ENCODE results near the gene ZBTB34.

Gene ZBTB34

GRCh38 chr9:126880226-126880946 is 19.9 kb downstream of the ZBTB34 start:
- no peak for DNase-seq

- no peak for DNase-seq
Observed at GRCh38 chr9:126880947-126881332, 20.5 kb downstream of the ZBTB34 start.

DNA sequence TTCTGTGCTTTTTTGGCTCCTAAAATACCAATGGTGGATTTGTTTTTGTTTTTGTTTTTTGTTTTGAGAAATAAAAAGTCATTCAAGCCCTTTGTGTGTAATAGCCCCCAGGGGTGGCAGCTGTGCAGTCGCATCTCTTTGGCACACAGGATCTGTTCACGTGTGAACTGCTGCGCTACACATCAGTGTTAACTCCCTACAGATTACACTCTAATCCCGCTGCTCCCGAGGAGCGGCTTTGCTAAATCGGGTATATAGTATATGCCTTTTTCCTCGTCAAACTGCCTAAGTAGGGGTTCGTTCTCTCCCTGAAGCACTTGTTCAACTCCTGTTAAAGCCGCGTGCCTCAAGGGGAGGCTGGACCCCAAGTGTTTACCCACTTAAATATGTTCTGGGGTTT is 22.3 kb downstream of the ZBTB34 start:
- DNase-seq = no peak

DNA sequence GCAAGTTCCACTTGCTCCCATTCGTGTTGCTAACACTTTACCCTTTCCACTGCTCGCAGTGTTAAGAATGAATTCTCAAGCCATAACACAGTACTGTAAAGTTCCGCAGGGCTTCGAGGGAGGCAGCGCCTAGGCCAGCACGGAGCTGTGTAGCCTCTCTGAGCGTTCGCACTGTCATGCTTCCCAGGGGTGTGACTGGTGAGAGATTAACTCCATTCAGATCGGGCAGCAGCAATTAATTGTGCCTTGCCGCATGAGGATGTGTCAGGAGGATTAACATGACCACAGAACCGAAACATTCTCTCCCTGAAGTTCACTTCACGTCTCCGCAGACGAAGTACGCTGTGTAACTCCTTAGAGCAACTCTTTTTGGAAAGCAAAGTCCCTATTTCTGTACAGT is 23.2 kb downstream of the ZBTB34 start:
- DNase-seq = no peak

GRCh38 chr9:126885131-126885641 is 24.7 kb downstream of the ZBTB34 start:
- no peak for DNase-seq

GRCh38 chr9:126886034-126886822 is 25.8 kb downstream of the ZBTB34 start:
- no peak for DNase-seq

DNA sequence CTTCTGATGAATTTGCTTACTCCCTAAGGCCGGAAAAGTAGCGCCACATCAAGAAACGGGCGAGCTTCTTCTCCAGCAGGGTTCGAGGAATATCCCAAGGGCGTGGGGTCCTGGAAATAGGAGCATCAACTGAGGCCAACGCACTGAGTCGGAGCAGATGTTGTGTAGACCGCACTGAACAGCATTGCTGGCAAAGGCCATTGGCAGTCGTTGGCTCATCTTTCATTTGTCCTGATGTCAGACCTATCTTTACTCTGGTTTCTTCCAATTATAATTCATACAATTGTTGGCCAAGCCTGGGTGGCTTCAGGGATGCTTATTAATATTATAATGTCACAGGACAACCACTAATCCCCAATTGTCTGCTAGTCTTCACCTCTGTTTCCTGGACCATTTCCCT is 26.5 kb downstream of the ZBTB34 start:
- no peak for DNase-seq

GRCh38 chr9:126891676-126892075 is 31.2 kb downstream of the ZBTB34 start:
- DNase-seq = no peak

DNA sequence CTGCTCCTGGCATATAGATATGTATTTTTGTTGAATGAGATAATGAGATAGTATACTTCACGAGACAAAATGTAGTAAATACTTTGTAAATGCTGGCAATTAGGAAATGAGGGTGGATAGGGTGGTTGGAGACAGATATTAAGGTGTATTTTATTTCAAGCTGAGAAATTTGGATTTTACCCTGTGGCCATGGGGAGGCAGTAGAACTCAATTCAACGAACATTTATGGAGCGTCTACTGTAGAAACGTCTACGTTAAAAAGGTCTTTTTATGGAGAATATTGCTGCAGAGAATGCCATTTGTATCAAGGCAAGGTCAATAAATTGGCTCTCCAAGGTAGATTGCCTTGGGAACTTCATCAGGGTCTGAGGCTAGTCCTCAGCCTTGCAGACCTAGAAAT is 32.6 kb downstream of the ZBTB34 start:
- DNase-seq = no peak

GRCh38 chr9:126894052-126894603 is 33.7 kb downstream of the ZBTB34 start:
- DNase-seq = no peak

DNA sequence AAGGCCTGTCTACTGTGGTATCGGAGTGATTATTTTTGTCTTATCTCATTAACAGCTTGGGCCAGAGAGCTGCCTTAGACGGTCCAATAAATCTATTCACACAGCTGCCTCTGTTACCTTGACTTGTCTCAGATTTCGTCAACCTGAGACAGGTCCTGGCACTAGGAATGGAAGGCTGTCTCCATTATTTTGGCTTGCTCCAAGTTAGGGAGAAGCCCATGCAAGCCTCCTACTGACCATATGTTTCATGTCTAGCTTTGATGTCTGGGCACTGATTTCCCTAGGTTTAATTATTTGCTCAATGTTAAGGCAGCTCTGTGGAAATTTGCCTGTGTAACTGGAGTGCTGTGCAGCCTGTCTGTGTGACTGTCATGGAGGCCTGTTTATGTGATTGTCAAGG is 41.8 kb downstream of the ZBTB34 start:
- no peak for DNase-seq

- no peak for DNase-seq
Observed at GRCh38 chr9:126904586-126904985, 44.1 kb downstream of the ZBTB34 start.

DNA sequence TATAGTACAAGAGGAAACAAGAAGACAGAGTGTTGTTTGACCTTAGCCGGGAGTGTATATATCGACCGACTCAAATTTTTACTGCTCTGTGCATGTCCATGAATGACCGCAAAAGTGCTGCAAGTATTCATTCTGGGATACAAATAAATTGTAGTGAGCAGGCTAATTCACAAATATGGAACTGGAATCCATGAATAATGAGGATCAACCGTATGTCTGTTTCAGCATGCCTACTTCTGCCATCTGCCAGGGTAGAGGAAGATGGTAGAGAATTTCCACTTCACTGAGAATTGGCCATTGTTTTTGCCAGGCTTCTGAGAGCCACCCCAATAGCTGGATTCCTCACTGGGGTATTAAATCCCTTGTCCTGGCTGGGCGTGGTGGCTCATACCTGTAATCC is 45.7 kb downstream of the ZBTB34 start:
- no peak for DNase-seq

- DNase-seq = no peak
Observed at GRCh38 chr9:126907058-126907457, 46.6 kb downstream of the ZBTB34 start.

- DNase-seq = peak; percentile 46
Observed at GRCh38 chr9:126914458-126915280, 54.2 kb downstream of the ZBTB34 start, which contains the start of gene RALGPS1. Gene RALGPS1 (plus strand): TSS chr9:126914782. CDS start chr9:126962290, 47,508 bp downstream.

GRCh38 chr9:126915281-126915816 is 54.9 kb downstream of the ZBTB34 start:
- DNase-seq = no peak

DNA sequence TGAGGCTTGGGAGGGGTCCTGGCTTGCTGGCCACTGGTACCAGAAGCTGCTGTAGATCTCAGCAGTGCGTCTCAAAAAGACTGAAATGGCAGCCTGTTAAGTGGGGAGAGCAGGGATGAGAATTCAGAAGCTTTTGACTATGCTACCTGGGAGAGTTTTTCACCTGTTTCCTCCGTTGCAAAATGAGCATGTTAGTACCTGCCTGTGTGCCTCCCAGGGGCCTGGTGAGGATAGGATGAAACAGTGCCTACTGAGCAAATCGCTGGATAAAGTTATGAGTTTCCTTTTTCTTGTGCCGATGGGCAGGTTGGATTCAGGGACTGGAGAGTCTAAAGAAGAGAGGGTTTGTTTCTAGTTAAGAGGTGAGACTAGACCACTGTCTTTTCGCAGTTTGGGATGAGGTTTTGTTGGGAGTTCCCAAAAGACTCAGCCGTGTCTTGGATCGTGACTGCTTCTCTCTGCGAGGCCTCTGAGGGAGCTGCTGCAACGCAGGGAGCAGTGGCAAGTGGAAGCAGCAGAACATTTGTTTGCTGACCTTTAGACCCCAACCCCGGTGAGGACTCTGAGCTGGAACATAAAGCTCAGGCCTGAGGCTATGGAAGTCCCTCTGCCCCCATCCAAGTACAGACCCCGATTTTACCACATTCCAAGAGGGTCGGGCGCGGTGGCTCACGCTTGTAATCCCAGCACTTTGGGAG is 55.6 kb downstream of the ZBTB34 start:
- no peak for DNase-seq

DNA sequence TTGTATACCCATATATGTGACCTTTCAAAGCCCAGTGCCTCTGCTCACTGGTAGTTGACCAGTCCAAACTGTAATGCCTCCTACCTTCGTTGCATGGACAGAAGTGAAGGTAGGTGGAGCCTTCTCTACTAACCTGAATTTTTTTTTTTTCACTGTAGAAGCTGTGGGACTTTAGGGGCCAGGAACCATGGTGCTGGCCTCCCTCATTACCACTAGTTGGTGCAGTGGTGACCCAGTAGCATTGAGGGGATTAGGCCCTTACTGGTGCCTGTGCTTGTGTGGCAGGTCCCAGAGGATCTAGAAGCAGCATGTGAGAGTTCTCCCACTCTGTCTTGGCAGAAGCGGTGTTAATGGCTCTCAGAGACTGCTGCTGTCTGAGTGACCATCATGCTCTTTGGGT is 56.5 kb downstream of the ZBTB34 start:
- no peak for DNase-seq

- DNase-seq = no peak
Observed at GRCh38 chr9:126919193-126919592, 58.8 kb downstream of the ZBTB34 start.

GRCh38 chr9:126925876-126926275 is 65.4 kb downstream of the ZBTB34 start:
- DNase-seq = no peak

DNA sequence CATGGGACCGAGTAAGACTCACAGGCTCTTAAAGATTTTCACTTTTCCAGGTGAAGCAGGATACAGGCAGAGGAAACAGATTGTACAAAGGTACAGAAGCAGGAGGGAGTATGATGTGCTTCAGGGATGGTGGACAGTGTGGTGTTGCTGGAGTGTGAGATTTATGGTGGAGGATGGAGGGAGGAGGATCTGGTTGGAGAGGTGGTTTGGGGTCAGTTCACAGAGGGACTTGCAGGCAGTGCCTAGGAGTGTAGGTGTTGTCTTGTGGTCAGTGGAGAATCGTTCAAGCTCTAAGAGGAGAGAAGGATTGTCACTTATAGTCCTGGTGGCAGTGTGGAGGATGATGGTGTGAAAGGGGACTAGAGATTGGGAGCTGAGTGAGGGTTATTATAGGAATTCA is 65.9 kb downstream of the ZBTB34 start:
- no peak for DNase-seq

DNA sequence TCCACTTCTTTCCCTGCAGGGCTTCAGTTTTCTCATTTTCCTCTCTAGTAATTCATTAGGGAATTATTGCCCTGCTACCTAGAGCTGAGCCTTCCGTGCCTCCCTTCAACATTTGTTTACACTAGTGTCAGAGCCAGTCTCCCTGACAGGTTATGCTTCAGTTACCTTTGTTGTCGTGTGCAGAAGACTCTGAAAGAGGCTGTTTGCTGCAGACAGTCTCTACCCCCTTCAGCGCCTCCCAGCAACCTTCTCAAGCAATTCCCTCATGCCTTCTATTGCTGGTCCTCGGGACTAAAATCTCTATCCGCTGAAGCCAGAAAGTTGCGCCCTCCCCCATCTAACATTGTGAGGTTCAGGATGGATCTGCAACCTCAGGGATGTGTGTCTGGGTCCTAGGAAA is 67.0 kb downstream of the ZBTB34 start:
- DNase-seq = peak; percentile 69
